Lower leg skin (tissue), 3 donors: Measurements from ENCODE around the gene SDCCAG8.

Experiments used
- POLR2A ChIP-seq, 2 donors: fragments of 450-650 bp; IDR thresholded peaks; one replicate each; pipeline ENCODE4 v1.6.1; 2016 to 2017; ENCODE audit warnings: antibody characterized with exemption in 2 of 2, mild to moderate bottlenecking in 1 of 2, moderate library complexity in 1 of 2
- TF ChIP-seq, protein P1 (sequence below), 3 donors: fragments of 450-650 bp; IDR thresholded peaks; one replicate each; pipeline ENCODE4 v1.5.1; 2016; ENCODE audit warnings: antibody characterized with exemption in 3 of 3, mild to moderate bottlenecking in 3 of 3, moderate library complexity in 2 of 3

DNA sequence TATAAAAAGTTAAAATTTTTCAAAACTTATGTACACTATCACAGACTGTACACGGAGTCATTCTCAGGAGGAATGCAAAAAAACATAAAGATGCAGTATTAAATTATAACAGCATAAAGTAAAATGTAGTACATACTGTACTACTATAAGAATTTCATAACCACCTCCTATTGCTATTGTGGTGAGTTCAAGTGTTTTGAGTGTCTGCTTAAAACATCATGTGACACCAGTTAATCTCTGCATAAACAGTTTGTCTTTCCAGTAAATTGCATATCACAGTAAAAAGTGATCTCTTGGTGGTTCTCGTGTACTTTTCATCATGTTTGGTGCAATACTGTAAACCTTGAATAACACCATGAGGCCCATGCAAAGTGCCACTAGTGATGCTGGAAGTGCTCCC, 45.2 kb downstream of the SDCCAG8 start:
- TF ChIP-seq, protein P1, sequence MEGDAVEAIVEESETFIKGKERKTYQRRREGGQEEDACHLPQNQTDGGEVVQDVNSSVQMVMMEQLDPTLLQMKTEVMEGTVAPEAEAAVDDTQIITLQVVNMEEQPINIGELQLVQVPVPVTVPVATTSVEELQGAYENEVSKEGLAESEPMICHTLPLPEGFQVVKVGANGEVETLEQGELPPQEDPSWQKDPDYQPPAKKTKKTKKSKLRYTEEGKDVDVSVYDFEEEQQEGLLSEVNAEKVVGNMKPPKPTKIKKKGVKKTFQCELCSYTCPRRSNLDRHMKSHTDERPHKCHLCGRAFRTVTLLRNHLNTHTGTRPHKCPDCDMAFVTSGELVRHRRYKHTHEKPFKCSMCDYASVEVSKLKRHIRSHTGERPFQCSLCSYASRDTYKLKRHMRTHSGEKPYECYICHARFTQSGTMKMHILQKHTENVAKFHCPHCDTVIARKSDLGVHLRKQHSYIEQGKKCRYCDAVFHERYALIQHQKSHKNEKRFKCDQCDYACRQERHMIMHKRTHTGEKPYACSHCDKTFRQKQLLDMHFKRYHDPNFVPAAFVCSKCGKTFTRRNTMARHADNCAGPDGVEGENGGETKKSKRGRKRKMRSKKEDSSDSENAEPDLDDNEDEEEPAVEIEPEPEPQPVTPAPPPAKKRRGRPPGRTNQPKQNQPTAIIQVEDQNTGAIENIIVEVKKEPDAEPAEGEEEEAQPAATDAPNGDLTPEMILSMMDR (IDR thresholded peaks at IDR 0.05), result no peak
- TF ChIP-seq POLR2A (IDR thresholded peaks at IDR 0.05), result no peak
